IMR-90 (cell line): ENCODE results near the gene LAGE3. TPM values are rescaled to one million over a fixed set of nuclear protein-coding genes. Genes with fewer than 3 reads are reported as not detected.

Experiments
- ATAC-seq: fragments of 200-7000 bp; cut with Tn5 transposase; 2 replicates; pipeline ENCODE4 v1.9.1; 2020; ENCODE audit warnings: low read depth, mild to moderate bottlenecking, moderate library complexity
- BruUV-seq: library from RNA; stranded (reverse); fragments of 400-500 nt; replicated peaks from 2 replicates; lab custom pipeline; 2021; lab: Mats Ljungman, UMichigan
- CTCF ChIA-PET: fragments of 300-600 bp; formaldehyde crosslinking; extraction: SDS; loops from one replicate; lab custom pipeline; 2021; ENCODE audit warnings: antibody characterized with exemption; lab: Yijun Ruan, JAX
- POLR2A ChIA-PET: fragments of 300-600 bp; sonication (Branson Sonifier 250); formaldehyde crosslinking; loops from one replicate; lab custom pipeline; 2022; ENCODE audit warnings: antibody characterized with exemption; ENCODE audit not compliant: unreplicated experiment; lab: Charles Lee
- DNase-seq: peaks from one replicate; pipeline ENCODE4 v3.0.0; 2013
- H2AFZ ChIP-seq: replicated peaks from 2 replicates; pipeline ENCODE3; 2013; ENCODE audit warnings: low read length, mild to moderate bottlenecking; ENCODE audit not compliant: poor library complexity
- H2AK5ac ChIP-seq: 2 replicates; pipeline ENCODE4 v1.6.1; 2013; ENCODE audit warnings: low read depth, low read length, inconsistent platforms
- H2AK9ac ChIP-seq: replicated peaks from 2 replicates; pipeline ENCODE3; 2013; ENCODE audit warnings: mild to moderate bottlenecking, low read depth, low read length, moderate library complexity; ENCODE audit not compliant: poor library complexity
- H2BK120ac ChIP-seq: 2 replicates; pipeline ENCODE4 v1.6.1; 2013; ENCODE audit warnings: low read depth, low read length, inconsistent platforms
- H2BK15ac ChIP-seq: 3 replicates; pipeline ENCODE4 v1.6.1; 2013; ENCODE audit warnings: low read depth, low read length, inconsistent platforms
- H2BK20ac ChIP-seq: 2 replicates; pipeline ENCODE4 v1.6.1; 2013; ENCODE audit warnings: low read depth, mild to moderate bottlenecking, inconsistent platforms, low read length, moderate library complexity
- H2BK5ac ChIP-seq: 2 replicates; pipeline ENCODE4 v1.6.1; 2013; ENCODE audit warnings: mild to moderate bottlenecking, low read depth, low read length, inconsistent platforms; ENCODE audit not compliant: poor library complexity, severe bottlenecking
- H3K14ac ChIP-seq: replicated peaks from 2 replicates; pipeline ENCODE4 v1.6.1; 2013; ENCODE audit warnings: low read depth, low read length, inconsistent platforms
- H3K18ac ChIP-seq: 2 replicates; pipeline ENCODE4 v1.6.1; 2013; ENCODE audit warnings: low read depth, low read length, control low read depth
- H3K23ac ChIP-seq: 2 replicates; pipeline ENCODE4 v1.6.1; 2013; ENCODE audit warnings: low read depth, low read length, inconsistent platforms
- H3K27ac ChIP-seq: 2 replicates; pipeline ENCODE4 v1.5.1; 2013; ENCODE audit warnings: mild to moderate bottlenecking, control low read depth, low read length; ENCODE audit not compliant: insufficient read depth
- H3K27me3 ChIP-seq: 2 replicates; pipeline ENCODE4 v1.6.1; 2013; ENCODE audit warnings: low read length; ENCODE audit not compliant: control insufficient read depth, insufficient read depth
- H3K36me3 ChIP-seq: 2 replicates; pipeline ENCODE4 v1.6.1; 2013; ENCODE audit warnings: low read length, mixed read lengths; ENCODE audit not compliant: control insufficient read depth, insufficient read depth
- H3K4ac ChIP-seq: 2 replicates; pipeline ENCODE4 v1.6.1; 2013; ENCODE audit warnings: low read depth, low read length, inconsistent platforms
- H3K4me1 ChIP-seq: 2 replicates; pipeline ENCODE4 v1.6.1; 2013; ENCODE audit warnings: low read length, mixed read lengths; ENCODE audit not compliant: control insufficient read depth, insufficient read depth
- H3K4me2 ChIP-seq: 2 replicates; pipeline ENCODE4 v1.6.1; 2013; ENCODE audit warnings: low read depth, mild to moderate bottlenecking, control low read depth, low read length, moderate library complexity
- H3K4me3 ChIP-seq: 2 replicates; pipeline ENCODE4 v1.5.1; 2013; ENCODE audit warnings: low read depth, mild to moderate bottlenecking, control low read depth, low read length, moderate library complexity; ENCODE audit not compliant: insufficient read depth
- H3K56ac ChIP-seq: 2 replicates; pipeline ENCODE4 v1.6.1; 2013; ENCODE audit warnings: low read length, inconsistent platforms; ENCODE audit not compliant: insufficient read depth; ENCODE audit errors: extremely low read depth
- H3K79me1 ChIP-seq, 2 experiments: 2 replicates each; pipeline ENCODE4 v1.6.1; 2013; ENCODE audit warnings: low read length in 2 of 2, inconsistent platforms in 1 of 2, low read depth in 1 of 2
- H3K9ac ChIP-seq: 2 replicates; pipeline ENCODE4 v1.6.1; 2013; ENCODE audit warnings: low read depth, low read length, control low read depth
- H3K9me1 ChIP-seq: 2 replicates; pipeline ENCODE4 v1.6.1; 2013; ENCODE audit warnings: low read length, inconsistent platforms; ENCODE audit not compliant: insufficient read depth
- H3K9me3 ChIP-seq: 2 replicates; pipeline ENCODE4 v1.6.1; 2013; ENCODE audit warnings: low read length; ENCODE audit not compliant: control insufficient read depth, insufficient read depth
- H4K20me1 ChIP-seq: 2 replicates; pipeline ENCODE4 v1.6.1; 2013; ENCODE audit warnings: low read length, inconsistent platforms; ENCODE audit not compliant: insufficient read depth
- H4K5ac ChIP-seq: 2 replicates; pipeline ENCODE4 v1.6.1; 2013; ENCODE audit warnings: mild to moderate bottlenecking, low read depth, low read length, control low read depth
- H4K8ac ChIP-seq, 2 experiments: 2 replicates each; pipeline ENCODE4 v1.6.1; 2013; ENCODE audit warnings: low read depth in 2 of 2, low read length in 2 of 2, control low read depth in 1 of 2, inconsistent platforms in 1 of 2
- H4K91ac ChIP-seq: 2 replicates; pipeline ENCODE4 v1.6.1; 2013; ENCODE audit warnings: low read depth, low read length, inconsistent platforms; ENCODE audit not compliant: insufficient read depth
- BHLHE40 ChIP-seq: fragments of 150-350 bp; IDR thresholded peaks from 2 replicates; pipeline ENCODE4 v1.6.1; 2016; ENCODE audit warnings: mild to moderate bottlenecking, low read depth, low read length
- MXI1 ChIP-seq: IDR thresholded peaks from 2 replicates; pipeline ENCODE4 v1.6.1; 2012; ENCODE audit warnings: low read depth, mild to moderate bottlenecking, low read length, moderate library complexity, borderline replicate concordance
- RCOR1 ChIP-seq: IDR thresholded peaks from 2 replicates; pipeline ENCODE4 v1.6.1; 2012; ENCODE audit warnings: mild to moderate bottlenecking, low read length, improper control_type of control experiment; ENCODE audit not compliant: insufficient replicate concordance
- WGBS, 2 experiments: methylation state at CpG; one replicate each; pipeline versions ENCODE4 v1.1.5 to v1.1.7; 2013; ENCODE audit warnings: missing lambda C conversion rate in 2 of 2; ENCODE audit not compliant: insufficient read length in 1 of 2; ENCODE audit errors: extremely low coverage in 2 of 2; 5-methylcytosine and 5-hydroxymethylcytosine counted together
- dilution Hi-C: fragments of 300-500 bp; cut with HindIII; formaldehyde crosslinking; loops from one replicate; pipeline ENCODE4 v1.14.3; 2018; ENCODE audit warnings: low sequenced_read_pairs; ENCODE audit not compliant: unreplicated experiment
- in situ Hi-C: fragments of 300-500 bp; cut with MboI; formaldehyde crosslinking; loops from 3 replicates; pipeline ENCODE4 v1.14.3; 2019; ENCODE audit warnings: low sequenced_read_pairs, inconsistent platforms, mixed read lengths
- intact Hi-C: fragments of 100-400 bp; cut with micrococcal nuclease; formaldehyde crosslinking; loops from 2 replicates; pipeline ENCODE4 v1.10.0; 2022
- polyA plus RNA-seq, 3 experiments: library from polyadenylated mRNA; depleted of rRNA; stranded (reverse); fragments of >200 nt; gene quantifications; 2 replicates each; pipeline ENCODE4 v1.2.3, GENCODE V29; 2012; ENCODE audit warnings: low replicate concordance in 1 of 3
- total RNA-seq: library from RNA; depleted of rRNA; stranded (reverse); fragments of >200 nt; gene quantifications from 2 replicates; pipeline ENCODE4 v1.2.3, GENCODE V29; 2012
- TF ChIP-seq, protein P1 (sequence below): fragments of 150-350 bp; IDR thresholded peaks from 2 replicates; pipeline ENCODE4 v1.6.1; 2016; ENCODE audit warnings: low read depth, mild to moderate bottlenecking, low read length, moderate library complexity, borderline replicate concordance

LAGE3 gene
- total and polyA plus RNA-seq, 2 of the 4 experiments (the other 2 are of a cell fraction): 3.6 to 14.8 TPM

DNA sequence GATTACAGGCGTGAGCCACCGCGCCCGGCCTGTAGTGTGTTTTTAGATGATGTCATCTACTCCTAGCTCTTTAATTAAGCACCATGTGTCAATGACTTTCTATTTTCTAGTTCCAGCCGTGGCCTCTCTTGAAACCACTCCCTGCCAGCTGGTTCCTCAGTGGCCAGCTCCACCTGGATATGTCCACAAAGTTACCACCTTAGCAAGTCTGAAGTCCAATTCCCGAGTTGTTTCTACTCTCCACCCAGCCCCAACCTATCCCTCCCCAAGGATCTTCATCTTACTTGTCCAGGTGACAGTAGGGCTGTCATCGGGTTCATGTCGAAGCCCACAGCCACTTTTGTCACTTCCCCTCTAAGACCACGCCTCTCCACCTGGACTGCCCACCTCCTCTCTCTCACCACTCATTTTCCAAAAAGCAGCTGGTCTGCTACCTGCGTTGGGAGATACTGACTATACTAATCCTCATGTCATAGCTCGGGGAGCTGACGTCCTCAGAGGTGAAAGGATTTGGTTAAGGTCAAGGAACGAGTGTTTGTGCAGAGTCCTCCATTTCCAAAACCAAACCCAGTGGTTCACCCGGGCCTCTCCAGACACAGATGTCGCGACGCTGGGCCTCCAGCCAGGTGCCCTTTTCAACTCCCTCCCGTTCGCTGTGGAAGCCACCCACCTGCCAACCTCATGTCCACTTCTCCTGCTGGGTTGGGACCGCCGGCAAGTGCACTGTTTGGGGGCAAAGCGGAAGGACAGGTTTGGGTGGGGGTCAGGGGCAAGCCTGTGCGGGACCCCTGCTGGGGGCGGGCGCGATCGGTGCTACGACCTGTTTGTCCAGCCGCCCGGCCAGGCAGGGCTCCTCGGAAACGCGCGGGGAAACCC lies 36.2 kb upstream of the LAGE3 start:
- Histone ChIP-seq H3K56ac (peak overlapping the region; percentile 71; the same call in 1 of the 2 replicates), H3K23ac (peak overlapping the region; percentile 78), H3K4me2 (peak overlapping the region; percentile 94), H3K27ac (peak overlapping the region; percentile 91), H3K9me3 (no peaks in the 10 kb centered on the region), H2AFZ (peak overlapping the region; percentile 85), H3K4me3 (peak overlapping the region; percentile 87), H4K5ac (no peak overlapping the region; the same call in 1 of the 2 replicates), H3K36me3 (no peaks in the 10 kb centered on the region; the same call in 1 of the 2 replicates), H2BK120ac (no peak overlapping the region), H3K14ac (peak overlapping the region; percentile 68), H2BK15ac (no peak overlapping the region), H3K79me1 (peaks cover 8 to 12% of the 10 kb centered on the region in 2 experiments; a peak in 2 of 4 replicates), H4K91ac (peak overlapping the region; percentile 51), H2BK20ac (no peak overlapping the region), H2AK9ac (peak overlapping the region; percentile 31), H3K4me1 (peaks cover 8% of the 10 kb centered on the region; the same call in 1 of the 2 replicates), H3K9ac (peak overlapping the region; percentile 79), H2AK5ac (peak overlapping the region; percentile 81), H3K27me3 (no peaks in the 10 kb centered on the region), H3K4ac (peak overlapping the region; percentile 58), H2BK5ac (peak overlapping the region; percentile 71), H3K9me1 (peaks cover 3% of the 10 kb centered on the region), H4K20me1 (no peaks in the 10 kb centered on the region), H4K8ac (peak overlapping the region in 1 of 2 experiments; percentile 69; a peak in 2 of 4 replicates), H3K18ac (no peak overlapping the region; the same call in 1 of the 2 replicates)
- in situ Hi-C loops: no loop called here
- peak; percentile 6; the same call in 1 of the 2 replicates for TF ChIP-seq MXI1
- TF ChIP-seq BHLHE40: no peak
- no peak for TF ChIP-seq RCOR1
- TF ChIP-seq, protein P1, sequence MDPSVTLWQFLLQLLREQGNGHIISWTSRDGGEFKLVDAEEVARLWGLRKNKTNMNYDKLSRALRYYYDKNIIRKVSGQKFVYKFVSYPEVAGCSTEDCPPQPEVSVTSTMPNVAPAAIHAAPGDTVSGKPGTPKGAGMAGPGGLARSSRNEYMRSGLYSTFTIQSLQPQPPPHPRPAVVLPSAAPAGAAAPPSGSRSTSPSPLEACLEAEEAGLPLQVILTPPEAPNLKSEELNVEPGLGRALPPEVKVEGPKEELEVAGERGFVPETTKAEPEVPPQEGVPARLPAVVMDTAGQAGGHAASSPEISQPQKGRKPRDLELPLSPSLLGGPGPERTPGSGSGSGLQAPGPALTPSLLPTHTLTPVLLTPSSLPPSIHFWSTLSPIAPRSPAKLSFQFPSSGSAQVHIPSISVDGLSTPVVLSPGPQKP: no peak
- CTCF ChIA-PET: no interaction called here
- DNase-seq: no peak
- intact Hi-C loops: no loop called here
- no TSS peak for BruUV-seq
- POLR2A ChIA-PET: no interaction called here
- dilution Hi-C loops: no loop called here
- 26% methylated on average over 5 of the region's 34 CpGs; no CpG with 5 or more reads in 1 of the 2 experiments for WGBS, 2 experiments
- ATAC-seq: no peak
